GM19023 (cell line): Measurements from ENCODE around the gene CALML5.
"Not testable (repeated sequence)": the region's sequence is repeated elsewhere in the genome, so short reads cannot be mapped to it uniquely, and the experiment has no call there.

ENCODE experiments used
- ATAC-seq: cut with Tn5 transposase; IDR thresholded peaks from one replicate; pipeline ENCODE4 v1.9.1; 2021; ENCODE audit warnings: mild to moderate bottlenecking, moderate library complexity; ENCODE audit not compliant: unreplicated experiment

Gene CALML5

DNA sequence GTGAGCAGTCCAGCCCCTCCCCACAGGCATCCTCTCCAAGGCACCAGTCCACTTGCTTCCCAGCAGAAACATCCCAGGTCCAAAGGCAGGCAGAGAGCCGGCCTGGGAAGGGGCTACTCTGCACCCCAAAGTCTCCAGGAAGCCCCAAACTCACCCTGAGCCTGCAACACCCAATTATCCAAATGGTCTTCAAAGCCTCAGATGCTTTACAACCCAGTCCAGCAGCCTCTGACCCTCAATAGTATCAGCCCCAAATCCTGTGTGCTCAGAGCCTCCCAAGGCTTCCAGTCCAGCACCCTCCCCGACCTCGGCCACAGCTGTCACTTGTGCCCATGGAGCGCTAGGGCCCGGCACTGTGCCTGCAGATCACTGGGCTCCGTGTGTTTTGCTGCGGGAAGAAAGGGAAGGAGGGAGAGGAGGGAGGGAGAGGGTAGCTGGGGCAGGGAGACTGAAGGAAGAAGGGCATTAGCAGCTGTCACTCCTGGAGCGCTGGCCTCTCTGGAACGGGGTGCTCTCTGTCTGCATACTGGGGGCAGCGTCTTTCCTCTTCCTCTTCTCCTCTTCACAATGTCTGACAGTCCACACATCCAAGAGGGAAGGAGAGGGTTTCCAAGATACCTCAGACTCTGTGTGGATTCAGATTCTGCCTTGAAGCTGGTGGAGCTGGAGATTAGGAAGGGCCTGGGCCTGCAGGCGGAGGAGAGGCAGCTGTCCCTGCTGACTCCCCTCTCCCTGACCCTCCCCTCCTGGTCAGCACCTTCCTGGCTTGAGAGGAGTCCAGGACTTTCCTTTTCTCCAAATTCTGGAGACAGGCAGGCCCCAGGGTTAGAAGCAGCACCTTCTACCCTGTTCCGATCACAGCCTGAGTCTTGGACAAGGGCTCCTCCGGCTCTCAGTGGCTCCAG lies 13.2 kb downstream of the CALML5 start:
- no peak for ATAC-seq

DNA sequence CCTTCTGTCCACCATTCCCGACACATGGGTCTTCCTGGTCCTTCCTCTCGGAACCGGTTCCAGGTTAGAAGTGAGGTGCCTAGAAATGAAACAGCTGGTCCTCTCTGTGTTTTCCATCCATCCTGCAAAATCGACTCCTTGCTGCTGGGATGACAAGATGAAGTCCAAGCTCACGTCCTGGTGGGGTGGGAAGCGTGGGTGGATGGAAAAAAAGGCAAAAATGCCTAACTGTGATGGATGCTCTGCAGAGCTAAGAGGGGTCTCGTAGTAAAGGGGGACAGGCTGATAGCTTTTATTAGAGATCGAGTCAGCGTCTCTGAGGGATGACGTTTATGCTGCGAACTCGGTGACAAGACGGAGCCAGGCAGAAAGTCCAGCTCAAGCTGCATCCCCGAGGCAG lies 14.1 kb downstream of the CALML5 start:
- no peak for ATAC-seq

- no peak for ATAC-seq
These were observed 15.2 kb downstream of the CALML5 start for GRCh38 chr10:5484205-5484604.

DNA sequence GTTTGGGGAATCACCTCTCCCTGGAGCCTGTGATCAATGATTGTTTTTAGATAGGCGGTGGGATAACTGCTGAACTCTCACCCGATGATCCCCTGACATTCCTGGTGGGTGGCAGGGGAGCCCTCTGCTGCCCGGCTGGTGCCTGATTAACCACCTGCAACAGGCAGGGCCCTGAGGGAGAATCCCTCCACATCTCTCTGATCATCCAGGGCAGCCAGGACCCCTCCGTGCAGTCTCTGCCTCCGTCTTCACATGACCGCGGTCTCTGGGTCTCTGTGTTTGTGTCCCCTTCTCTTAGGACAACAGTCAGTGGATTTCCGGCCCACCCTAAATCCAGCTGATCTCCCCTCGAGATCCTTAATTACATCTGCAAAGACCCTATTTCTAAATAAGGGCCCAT lies 17.4 kb downstream of the CALML5 start:
- no peak for ATAC-seq

DNA sequence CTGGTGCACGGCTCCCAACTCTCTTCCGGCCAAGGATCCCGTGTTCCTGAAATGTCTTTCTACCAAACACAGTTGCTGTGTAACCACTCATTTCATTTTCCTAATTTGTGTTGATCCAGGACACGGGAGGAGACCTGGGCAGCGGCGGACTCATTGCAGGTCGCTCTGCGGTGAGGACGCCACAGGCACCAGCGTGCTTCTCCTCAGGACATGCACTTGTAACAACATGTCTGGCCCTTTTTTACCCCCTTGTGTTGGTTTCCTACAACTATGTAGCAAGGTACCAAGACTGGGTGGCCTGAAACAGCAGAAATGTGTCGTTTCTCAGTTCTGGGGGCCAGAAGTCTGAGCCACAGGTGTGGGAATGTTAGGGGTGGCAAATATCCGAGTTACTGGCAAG lies 18.2 kb downstream of the CALML5 start:
- ATAC-seq = no peak

- no peak for ATAC-seq
These were observed 19.0 kb downstream of the CALML5 start for GRCh38 chr10:5480162-5480941.

DNA sequence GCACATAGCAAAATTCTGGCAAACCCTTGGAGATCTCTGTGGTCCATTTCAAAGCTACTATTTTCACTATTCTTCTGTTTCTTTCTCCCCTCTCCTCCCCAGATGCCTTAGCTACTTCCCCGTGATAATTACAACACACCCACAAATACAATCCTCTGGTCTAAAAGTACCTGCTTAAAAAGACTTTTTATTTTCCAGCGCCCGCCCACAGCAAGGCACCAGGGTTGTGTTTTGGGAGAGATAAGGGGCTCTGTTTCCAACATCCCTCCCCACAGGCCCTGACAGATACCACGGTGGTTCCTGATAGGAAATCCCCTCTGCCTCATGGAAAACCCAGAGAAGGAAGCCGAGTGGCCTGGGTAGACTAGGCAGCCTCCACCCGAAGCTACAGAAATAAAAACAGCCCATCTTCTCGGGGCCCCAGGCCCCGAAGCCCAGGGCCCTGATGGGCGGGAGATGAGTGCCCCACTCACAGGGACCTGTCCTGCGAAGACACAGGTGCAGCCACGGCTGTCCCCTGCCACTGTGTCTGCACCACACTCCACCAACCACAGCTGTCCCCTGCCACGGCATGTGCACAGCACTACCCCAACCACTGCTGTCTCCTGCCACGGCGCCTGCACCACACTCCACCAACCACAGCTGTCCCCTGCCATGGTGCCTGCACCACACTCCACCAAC lies 19.7 kb downstream of the CALML5 start:
- no peak for ATAC-seq

- ATAC-seq = no peak
These were observed 20.6 kb downstream of the CALML5 start for GRCh38 chr10:5478694-5479305.

DNA sequence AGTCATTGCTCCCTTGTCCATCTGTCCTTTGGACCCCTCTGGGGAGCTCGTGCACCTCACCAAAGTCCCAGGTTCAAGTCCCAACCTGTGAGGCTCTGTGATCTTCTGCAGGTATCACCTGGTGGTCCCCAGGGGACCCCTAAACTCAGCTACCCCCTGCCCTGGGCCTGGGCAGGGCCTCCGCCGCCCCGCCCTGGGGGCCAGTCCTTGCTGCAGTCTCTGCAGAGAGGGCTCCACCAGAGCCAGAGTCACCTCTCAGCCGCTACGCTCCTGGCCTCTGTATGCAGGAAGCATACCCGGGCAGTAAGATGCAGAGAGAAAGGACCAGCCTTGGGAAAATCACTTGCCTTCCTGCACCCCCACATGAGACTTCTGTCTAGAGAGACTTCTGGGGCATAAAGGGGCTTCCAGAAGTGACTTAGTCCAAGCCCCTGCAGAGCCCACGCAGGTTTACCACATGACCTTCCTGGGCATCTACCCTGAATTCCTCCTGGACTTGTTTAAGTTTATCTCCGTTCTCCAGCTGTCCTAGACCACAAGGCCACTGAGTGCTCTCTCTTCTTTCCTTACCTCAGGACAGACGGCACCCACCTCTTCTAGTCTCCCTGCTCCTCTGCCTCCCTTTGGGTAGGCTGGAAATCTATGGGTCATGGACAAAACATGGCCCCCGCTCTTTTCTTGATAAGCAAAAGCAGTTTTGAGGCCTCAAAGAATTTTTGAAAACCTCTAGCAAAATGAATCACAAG lies 21.2 kb downstream of the CALML5 start:
- no peak for ATAC-seq

DNA sequence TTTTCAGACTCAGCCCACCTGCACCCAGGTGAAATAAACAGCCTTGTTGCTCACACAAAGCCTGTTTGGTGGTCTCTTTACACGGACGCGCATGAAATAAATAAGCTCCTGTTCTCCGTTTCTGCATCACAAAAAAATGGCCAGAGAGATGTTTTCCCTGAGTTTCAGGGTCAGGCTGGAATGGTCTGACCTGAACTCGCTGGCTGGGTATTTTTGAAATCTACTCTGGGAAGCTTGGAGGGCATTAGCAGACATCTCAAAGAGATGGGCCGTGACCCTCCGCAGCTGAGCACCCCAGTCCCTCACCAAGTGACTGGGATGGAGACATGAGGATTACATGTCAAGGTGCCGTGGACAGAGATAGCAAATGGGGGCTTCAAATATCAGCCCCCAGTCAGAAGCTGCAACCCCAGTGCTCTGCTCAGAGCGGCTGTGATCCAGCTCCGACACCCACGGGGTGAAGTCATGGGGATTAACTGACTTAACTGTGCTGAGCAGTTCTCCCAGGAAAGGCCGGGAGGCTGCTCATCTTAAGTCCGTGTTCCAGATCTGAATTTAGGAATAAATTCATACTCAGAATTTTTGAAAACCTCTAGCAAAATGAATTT lies 22.3 kb downstream of the CALML5 start:
- ATAC-seq = no peak

GRCh38 chr10:5475974-5476807 lies 23.2 kb downstream of the CALML5 start:
- ATAC-seq = not testable (repeated sequence)

- ATAC-seq = not testable (repeated sequence)
These were observed 24.3 kb downstream of the CALML5 start for GRCh38 chr10:5475088-5475487.

GRCh38 chr10:5474642-5475041 lies 24.7 kb downstream of the CALML5 start:
- ATAC-seq = not testable (repeated sequence)

DNA sequence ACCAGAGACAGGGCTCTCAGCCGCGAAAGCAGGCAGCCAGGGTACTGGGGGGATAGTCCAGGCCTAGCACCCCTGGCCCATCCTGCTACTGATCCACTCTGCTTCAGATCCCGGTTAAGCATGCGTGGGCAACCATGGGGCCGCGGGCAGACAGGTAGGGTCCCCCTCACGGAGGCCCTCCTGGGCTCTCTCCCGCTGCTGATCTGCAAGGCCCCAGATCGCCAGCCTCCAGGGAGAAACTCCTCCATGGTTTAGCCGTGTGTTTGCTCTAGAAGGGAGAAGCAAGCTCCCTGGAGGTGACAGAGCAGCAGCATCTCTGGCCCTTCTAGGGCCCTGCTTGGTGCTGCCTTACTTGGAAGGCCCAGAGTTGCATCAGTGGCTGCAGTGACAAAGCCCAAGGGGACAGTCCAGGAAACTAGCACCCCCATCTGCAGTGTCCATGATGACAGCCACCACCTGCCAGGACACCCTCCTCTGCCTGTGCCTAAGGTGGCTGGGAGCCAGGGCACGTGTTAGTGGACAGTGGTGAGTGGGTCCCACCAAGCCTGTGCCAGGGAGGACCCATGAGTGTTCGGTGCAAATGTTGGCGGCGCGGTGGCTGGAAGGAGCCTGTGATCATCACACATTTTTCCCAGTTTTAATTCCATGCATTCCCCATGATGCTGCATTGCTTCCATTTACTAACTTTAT lies 29.2 kb downstream of the CALML5 start:
- no peak for ATAC-seq

DNA sequence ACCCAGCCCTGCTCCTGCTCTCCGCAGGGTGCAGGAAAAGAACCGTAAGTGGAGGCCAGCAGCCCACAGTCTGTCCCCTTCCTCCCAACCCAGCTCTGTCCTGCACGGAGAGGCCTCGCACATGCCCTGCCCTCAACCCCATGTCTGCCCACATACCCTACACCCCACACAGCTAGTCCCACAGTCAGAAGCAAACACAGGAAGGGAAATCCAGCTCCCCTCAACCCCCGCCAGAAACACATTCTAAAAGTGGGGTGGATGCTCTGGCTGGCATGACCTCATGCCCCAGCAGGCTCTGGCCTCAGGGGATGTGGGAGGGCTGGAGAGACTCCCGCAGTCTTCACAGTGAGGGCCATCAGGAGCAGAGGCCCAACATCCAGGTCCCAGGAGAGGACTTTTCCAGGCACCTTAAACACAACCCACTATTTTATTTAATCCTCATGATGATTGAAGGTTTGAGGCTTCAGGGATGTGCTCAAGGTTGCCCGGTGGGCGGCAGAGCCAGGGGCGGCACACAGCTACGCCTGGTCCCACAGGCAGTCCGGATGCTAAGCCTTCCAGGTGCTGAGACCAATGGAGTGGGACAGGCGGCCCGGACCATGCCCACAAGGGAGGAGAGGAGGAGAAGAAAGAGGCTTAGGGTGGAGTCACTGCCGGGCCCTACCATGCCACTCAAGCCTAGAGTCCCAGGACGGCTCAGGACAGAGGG lies 29.9 kb downstream of the CALML5 start:
- ATAC-seq = no peak

- no peak for ATAC-seq
These were observed 30.9 kb downstream of the CALML5 start for GRCh38 chr10:5468262-5469106.
